Neural crest cell (in vitro differentiated cells): ENCODE results near the gene UNC5B. TPM values are rescaled to one million over a fixed set of nuclear protein-coding genes. Genes with fewer than 3 reads are reported as not detected.
A peak's percentile ranks its signal among the peaks of the same experiment; 100 is the strongest.

Experiments used
- DNase-seq: peaks from one replicate; pipeline ENCODE4 v3.0.0; 2021; ENCODE audit warnings: low read depth, mixed read lengths, low spot score
- H3K27ac Mint-ChIP-seq: one replicate; pipeline ENCODE4 v1.8.0; 2021; ENCODE audit warnings: mild to moderate bottlenecking, mixed read lengths; ENCODE audit not compliant: unreplicated experiment
- H3K27me3 Mint-ChIP-seq: 2 replicates; pipeline ENCODE4 v1.8.0; 2021; ENCODE audit warnings: low read depth, mild to moderate bottlenecking, mixed read lengths
- H3K36me3 Mint-ChIP-seq: 2 replicates; pipeline ENCODE4 v1.8.0; 2021; ENCODE audit warnings: low read depth, mild to moderate bottlenecking, mixed read lengths
- H3K4me1 Mint-ChIP-seq: 2 replicates; pipeline ENCODE4 v1.8.0; 2021; ENCODE audit warnings: mixed read lengths
- H3K4me3 Mint-ChIP-seq: one replicate; pipeline ENCODE4 v1.8.0; 2021; ENCODE audit warnings: mild to moderate bottlenecking, mixed read lengths
- H3K9me3 Mint-ChIP-seq: 2 replicates; pipeline ENCODE4 v1.8.0; 2021; ENCODE audit warnings: mixed read lengths
- CTCF ChIP-seq: fragments of 200-600 bp; sonication (generic); conservative IDR thresholded peaks from 2 replicates; pipeline ENCODE4 v1.5.0; 2021; ENCODE audit warnings: antibody characterized with exemption, mild to moderate bottlenecking
- total RNA-seq: library from RNA; stranded (reverse); gene quantifications from 2 replicates; pipeline ENCODE4 v1.2.1, GENCODE V29; 2021

Gene UNC5B
- total RNA-seq, 1 donor from 2014 or later: 1.3 TPM

- TF ChIP-seq CTCF: no peak
- H3K4me3 Mint-ChIP-seq: peak overlapping the region; percentile 45
- H3K36me3 Mint-ChIP-seq: no peaks in the 10 kb centered on the region
- peak overlapping the region; percentile 6 for H3K27ac Mint-ChIP-seq
- H3K4me1 Mint-ChIP-seq: peaks cover 52% of the 10 kb centered on the region
- H3K9me3 Mint-ChIP-seq: no peaks in the 10 kb centered on the region
- DNase-seq: no peak
- no peaks in the 10 kb centered on the region for H3K27me3 Mint-ChIP-seq
These were observed 130.4 kb downstream of the UNC5B start for GRCh38 chr10:71342573-71343391.

- H3K4me3 Mint-ChIP-seq: no peak overlapping the region
- H3K27me3 Mint-ChIP-seq: no peaks in the 10 kb centered on the region
- peak overlapping the region; percentile 6 for H3K27ac Mint-ChIP-seq
These were observed 131.0 kb downstream of the UNC5B start for GRCh38 chr10:71343392-71343773.

GRCh38 chr10:71344154-71344925 is 132.0 kb downstream of the UNC5B start:
- no peak for DNase-seq
- H3K4me3 Mint-ChIP-seq: no peak overlapping the region
- H3K27me3 Mint-ChIP-seq: no peaks in the 10 kb centered on the region
- H3K27ac Mint-ChIP-seq: no peak overlapping the region
- H3K36me3 Mint-ChIP-seq: no peaks in the 10 kb centered on the region
- no peaks in the 10 kb centered on the region for H3K9me3 Mint-ChIP-seq
- TF ChIP-seq CTCF: no peak
- peaks cover 52% of the 10 kb centered on the region for H3K4me1 Mint-ChIP-seq

More at GRCh38 chr10:71343392-71343773, 131.0 kb downstream of the UNC5B start:
- TF ChIP-seq CTCF: no peak
- H3K4me1 Mint-ChIP-seq: peaks cover 52% of the 10 kb centered on the region
- H3K36me3 Mint-ChIP-seq: no peaks in the 10 kb centered on the region
- H3K9me3 Mint-ChIP-seq: no peaks in the 10 kb centered on the region
- DNase-seq: no peak

GRCh38 chr10:71344993-71345480 is 132.7 kb downstream of the UNC5B start:
- H3K4me1 Mint-ChIP-seq: peaks cover 48% of the 10 kb centered on the region
- H3K27ac Mint-ChIP-seq: peak overlapping the region; percentile 65
- H3K9me3 Mint-ChIP-seq: no peaks in the 10 kb centered on the region
- H3K4me3 Mint-ChIP-seq: no peak overlapping the region
- H3K36me3 Mint-ChIP-seq: no peaks in the 10 kb centered on the region
- no peak for DNase-seq
- no peak for TF ChIP-seq CTCF
- no peaks in the 10 kb centered on the region for H3K27me3 Mint-ChIP-seq

GRCh38 chr10:71345694-71346093 is 133.3 kb downstream of the UNC5B start:
- no peak for DNase-seq
- H3K27me3 Mint-ChIP-seq: no peaks in the 10 kb centered on the region
- H3K4me3 Mint-ChIP-seq: no peak overlapping the region
- H3K9me3 Mint-ChIP-seq: no peaks in the 10 kb centered on the region
- no peak for TF ChIP-seq CTCF
- H3K4me1 Mint-ChIP-seq: peaks cover 44% of the 10 kb centered on the region
- no peaks in the 10 kb centered on the region for H3K36me3 Mint-ChIP-seq
- peak overlapping the region; percentile 65 for H3K27ac Mint-ChIP-seq
